ENCODE measurements around the gene KDM4C. TPM values are rescaled to one million over a fixed set of nuclear protein-coding genes. Genes with fewer than 3 reads are reported as not detected.
A peak's percentile ranks its signal among the peaks of the same experiment; 100 is the strongest.

Gene KDM4C
- total and polyA plus RNA-seq, 2 of the 13 experiments (the other 11 are each of a cell fraction or from before 2014, with no cell fraction given): 19.4 to 23.6 TPM

GRCh38 chr9:7037176-7037575 lies 279.4 kb downstream of the KDM4C start:
- ChIA-PET CTCF (ENCODE audit: low intra/inter-chr PET ratio, low total read pairs) (no interaction called here), POLR2A (no interaction called here)
- Histone ChIP-seq H3K9ac (ENCODE audit: insufficient read depth, low read depth, low read length) (no peak overlapping the region), H3K36me3 (replicated peaks in 1 of 2; ENCODE audit: control insufficient read depth in 1 of 2, insufficient read depth in 2 of 2, low read length in 2 of 2) (no peaks in the 10 kb centered on the region), H3K27me3 (ENCODE audit: control insufficient read depth in 1 of 2, insufficient read depth in 2 of 2, low read length in 2 of 2) (no peaks in the 10 kb centered on the region), H3K4me2 (ENCODE audit: low read depth, low read length) (no peak overlapping the region), H3K4me1 (ENCODE audit: insufficient read depth, low read length) (no peaks in the 10 kb centered on the region), H3K27ac (ENCODE audit: extremely low read length, insufficient read depth, low read length) (no peak overlapping the region), H4K20me1 (ENCODE audit: insufficient read depth, low read length) (no peaks in the 10 kb centered on the region), H3K9me3 (ENCODE audit: low read length) (no peaks in the 10 kb centered on the region), H3K4me3 (replicated peaks in 1 of 3; ENCODE audit: insufficient read depth in 1 of 3, low read depth in 2 of 3, low read length in 3 of 3) (no peak overlapping the region), H2AFZ (ENCODE audit: low read length) (no peak overlapping the region), H3K79me2 (ENCODE audit: insufficient read depth, low read length) (no peaks in the 10 kb centered on the region)
- in situ Hi-C loops (cut with HindIII; ENCODE audit: extremely low pct_ligation_motif_present, low pct_unique_long_range_greater_than_20kb): no loop called here
- intact Hi-C loops (cut with micrococcal nuclease; ENCODE audit: unreplicated experiment): no loop called here
- TF ChIP-seq MAFK (conservative IDR thresholded peaks at IDR 0.05 in 1 of 2, IDR thresholded peaks at IDR 0.05 in 1 of 2; ENCODE audit: low read length in 2 of 2) (peak in 1 of 2 experiments; percentile 36; a peak in 1 of 4 replicates), HES4 (CRISPR knock-in tag; IDR thresholded peaks at IDR 0.05; ENCODE audit: borderline replicate concordance) (no peak)
- ATAC-seq: no peak
- FAIRE-seq: no peak
- no TSS peak for BruUV-seq (replicated peaks)
- 100% methylated on average over 3 of the region's 3 CpGs for WGBS (ENCODE audit: low lambda C conversion rate)
- DNase-seq (ENCODE audit: low spot score): no peak

GRCh38 chr9:7042124-7042523 lies 284.4 kb downstream of the KDM4C start:
- in situ Hi-C loops (cut with HindIII; ENCODE audit: extremely low pct_ligation_motif_present, low pct_unique_long_range_greater_than_20kb): no loop called here
- 100% methylated on average over 3 of the region's 3 CpGs for WGBS (ENCODE audit: low lambda C conversion rate)
- POLR2A ChIA-PET: no interaction called here

More at GRCh38 chr9:7042124-7042523, 284.4 kb downstream of the KDM4C start:
- no peaks in the 10 kb centered on the region for H3K9me3 ChIP-seq (ENCODE audit: low read length)
- DNase-seq (ENCODE audit: low spot score) (no peak), FAIRE-seq (no peak), ATAC-seq (no peak)
- H3K79me2 ChIP-seq (ENCODE audit: insufficient read depth, low read length): no peaks in the 10 kb centered on the region
- H2AFZ ChIP-seq (ENCODE audit: low read length): no peak overlapping the region
- BruUV-seq (replicated peaks): no TSS peak
- H4K20me1 ChIP-seq (ENCODE audit: insufficient read depth, low read length): no peaks in the 10 kb centered on the region
- H3K27me3 ChIP-seq (ENCODE audit: control insufficient read depth in 1 of 2, insufficient read depth in 2 of 2, low read length in 2 of 2): no peaks in the 10 kb centered on the region
- no peaks in the 10 kb centered on the region for H3K4me1 ChIP-seq (ENCODE audit: insufficient read depth, low read length)
- no peak overlapping the region for H3K27ac ChIP-seq (ENCODE audit: extremely low read length, insufficient read depth, low read length)
- H3K36me3 ChIP-seq (replicated peaks in 1 of 2; ENCODE audit: control insufficient read depth in 1 of 2, insufficient read depth in 2 of 2, low read length in 2 of 2): peaks cover 3 to 5% of the 10 kb centered on the region in 2 experiments; a peak in 2 of 5 replicates
- H3K4me2 ChIP-seq (ENCODE audit: low read depth, low read length): no peak overlapping the region
- no peak overlapping the region for H3K9ac ChIP-seq (ENCODE audit: insufficient read depth, low read depth, low read length)
- no peak overlapping the region for H3K4me3 ChIP-seq (replicated peaks in 1 of 3; ENCODE audit: insufficient read depth in 1 of 3, low read depth in 2 of 3, low read length in 3 of 3)
- TF ChIP-seq RAD51 (IDR thresholded peaks at IDR 0.05; ENCODE audit: borderline replicate concordance) (no peak), CEBPB (IDR thresholded peaks at IDR 0.05; ENCODE audit: borderline replicate concordance, low read depth, low read length) (peak; percentile 83)
- intact Hi-C loops (cut with micrococcal nuclease; ENCODE audit: unreplicated experiment): no loop called here
- CTCF ChIA-PET (ENCODE audit: low intra/inter-chr PET ratio, low total read pairs): no interaction called here
